Measurements from ENCODE around the gene THRA.

DNA sequence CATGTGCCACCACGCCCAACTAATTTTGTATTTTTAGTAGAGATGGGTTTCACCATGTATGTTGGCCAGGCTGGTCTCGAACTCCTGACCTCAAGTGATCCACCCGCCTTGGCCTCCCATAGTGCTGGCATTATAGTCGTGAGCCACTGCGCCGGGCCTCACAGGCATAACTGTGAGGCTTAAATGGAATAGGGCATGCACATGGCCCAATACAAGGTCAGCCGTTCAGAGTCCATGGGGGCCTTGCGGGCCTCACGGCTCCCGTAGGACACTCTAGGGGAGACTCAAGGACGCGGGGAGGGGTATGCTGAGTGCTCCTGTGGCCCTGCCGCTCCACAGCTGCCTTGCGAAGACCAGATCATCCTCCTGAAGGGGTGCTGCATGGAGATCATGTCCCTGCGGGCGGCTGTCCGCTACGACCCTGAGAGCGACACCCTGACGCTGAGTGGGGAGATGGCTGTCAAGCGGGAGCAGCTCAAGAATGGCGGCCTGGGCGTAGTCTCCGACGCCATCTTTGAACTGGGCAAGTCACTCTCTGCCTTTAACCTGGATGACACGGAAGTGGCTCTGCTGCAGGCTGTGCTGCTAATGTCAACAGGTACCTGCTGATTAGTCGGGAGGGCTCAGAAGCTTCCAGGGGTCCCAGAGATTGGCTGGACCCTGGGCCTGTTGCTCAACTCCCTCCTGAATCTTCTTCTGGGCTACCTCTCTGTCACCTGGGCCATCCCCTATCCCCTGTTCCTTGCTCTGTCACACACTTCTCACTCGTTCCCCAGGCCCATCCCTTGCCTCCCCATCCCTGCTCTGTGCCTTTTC, 25.3 kb downstream of the THRA start:
- TF ChIP-seq POLR2AphosphoS5 (IDR thresholded peaks at IDR 0.05; ENCODE audit: low read depth, low read length) (no peak), TAF1 (IDR thresholded peaks at IDR 0.05; ENCODE audit: borderline replicate concordance, low read depth, low read length) (no peak)

All from GM12892 (cell line).